HG03457 (cell line): ENCODE measurements around the gene CPEB3.

Experiments
- ATAC-seq: cut with Tn5 transposase; IDR thresholded peaks from one replicate; pipeline ENCODE4 v1.9.1; 2021; ENCODE audit warnings: moderate number of reproducible peaks; ENCODE audit not compliant: unreplicated experiment

The CPEB3 gene

GRCh38 chr10:92268748-92269147 lies 22.1 kb downstream of the CPEB3 start:
- no peak for ATAC-seq

DNA sequence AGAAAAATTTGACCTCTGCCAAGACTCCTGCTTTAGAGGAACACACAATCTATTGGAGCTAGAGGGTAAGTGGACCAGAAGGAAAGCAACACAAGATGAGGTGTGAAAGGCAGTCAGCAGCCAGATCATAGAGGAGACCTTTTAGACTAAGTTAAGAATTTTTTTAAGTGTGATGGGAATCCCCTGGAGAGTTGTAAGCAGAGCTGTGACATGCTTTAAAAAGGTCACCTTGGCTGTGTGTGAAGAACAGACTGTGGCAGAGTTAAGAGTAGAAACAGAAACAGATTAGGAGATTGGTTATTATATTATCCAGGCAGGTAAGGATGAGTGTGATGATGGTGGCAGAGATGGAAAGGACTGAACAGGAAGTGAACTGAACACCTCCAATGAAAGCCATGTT lies 23.5 kb downstream of the CPEB3 start:
- ATAC-seq: no peak

DNA sequence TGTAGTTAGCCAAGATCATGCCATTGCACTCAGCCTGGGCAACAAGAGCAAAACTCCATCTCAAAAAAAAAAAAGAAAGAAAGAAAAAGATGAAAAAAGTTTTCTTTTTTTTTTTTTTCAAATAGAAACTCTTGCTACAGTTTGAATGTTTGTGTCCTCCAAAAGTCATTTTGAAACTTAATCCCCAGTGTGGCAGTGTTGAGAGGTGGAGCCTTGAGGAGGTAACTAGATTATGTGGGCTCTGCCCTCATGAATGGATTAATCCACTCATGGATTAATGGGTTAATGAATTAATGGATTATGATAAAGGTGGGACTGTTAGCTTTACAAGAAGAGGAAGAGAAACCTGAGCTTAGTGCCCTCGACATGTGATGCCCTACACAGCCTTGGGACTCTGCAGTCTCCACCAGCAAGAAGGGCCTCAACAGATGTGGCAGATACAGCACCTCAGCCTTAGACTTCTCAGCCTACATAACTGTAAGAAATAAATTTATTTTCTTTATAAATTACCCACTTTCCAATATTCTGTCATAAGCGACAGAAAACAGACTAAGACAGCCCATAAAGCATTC lies 25.1 kb downstream of the CPEB3 start:
- no peak for ATAC-seq

- no peak for ATAC-seq
These were observed 26.6 kb downstream of the CPEB3 start for GRCh38 chr10:92264249-92264648.

- ATAC-seq: no peak
These were observed 27.5 kb downstream of the CPEB3 start for GRCh38 chr10:92263396-92263795.

- no peak for ATAC-seq
These were observed 42.3 kb downstream of the CPEB3 start for GRCh38 chr10:92248566-92248965.

- ATAC-seq: no peak
These were observed 46.1 kb downstream of the CPEB3 start for GRCh38 chr10:92244796-92245195.

GRCh38 chr10:92242910-92243671 lies 47.8 kb downstream of the CPEB3 start:
- ATAC-seq: no peak

- no peak for ATAC-seq
These were observed 48.5 kb downstream of the CPEB3 start for GRCh38 chr10:92242380-92242779.

DNA sequence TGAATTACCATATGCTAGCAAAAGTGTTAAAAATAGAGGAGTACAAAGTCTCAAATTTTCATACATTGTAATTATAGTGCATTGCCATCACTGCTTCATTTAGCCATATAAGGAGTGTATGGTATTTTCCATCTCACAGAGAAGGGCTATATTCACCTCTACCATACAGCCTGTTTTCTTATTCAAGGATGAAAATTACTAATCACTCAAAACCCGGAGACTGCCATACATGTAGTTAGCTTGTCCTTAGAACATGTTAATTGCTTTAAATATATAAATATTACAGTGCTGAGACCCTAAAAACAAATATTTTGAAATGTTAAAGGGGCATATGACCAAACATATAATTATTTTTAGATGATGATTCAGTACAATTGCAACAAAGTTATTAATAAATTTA lies 49.4 kb downstream of the CPEB3 start:
- ATAC-seq: no peak

- no peak for ATAC-seq
These were observed 49.7 kb downstream of the CPEB3 start for GRCh38 chr10:92241158-92241500.

DNA sequence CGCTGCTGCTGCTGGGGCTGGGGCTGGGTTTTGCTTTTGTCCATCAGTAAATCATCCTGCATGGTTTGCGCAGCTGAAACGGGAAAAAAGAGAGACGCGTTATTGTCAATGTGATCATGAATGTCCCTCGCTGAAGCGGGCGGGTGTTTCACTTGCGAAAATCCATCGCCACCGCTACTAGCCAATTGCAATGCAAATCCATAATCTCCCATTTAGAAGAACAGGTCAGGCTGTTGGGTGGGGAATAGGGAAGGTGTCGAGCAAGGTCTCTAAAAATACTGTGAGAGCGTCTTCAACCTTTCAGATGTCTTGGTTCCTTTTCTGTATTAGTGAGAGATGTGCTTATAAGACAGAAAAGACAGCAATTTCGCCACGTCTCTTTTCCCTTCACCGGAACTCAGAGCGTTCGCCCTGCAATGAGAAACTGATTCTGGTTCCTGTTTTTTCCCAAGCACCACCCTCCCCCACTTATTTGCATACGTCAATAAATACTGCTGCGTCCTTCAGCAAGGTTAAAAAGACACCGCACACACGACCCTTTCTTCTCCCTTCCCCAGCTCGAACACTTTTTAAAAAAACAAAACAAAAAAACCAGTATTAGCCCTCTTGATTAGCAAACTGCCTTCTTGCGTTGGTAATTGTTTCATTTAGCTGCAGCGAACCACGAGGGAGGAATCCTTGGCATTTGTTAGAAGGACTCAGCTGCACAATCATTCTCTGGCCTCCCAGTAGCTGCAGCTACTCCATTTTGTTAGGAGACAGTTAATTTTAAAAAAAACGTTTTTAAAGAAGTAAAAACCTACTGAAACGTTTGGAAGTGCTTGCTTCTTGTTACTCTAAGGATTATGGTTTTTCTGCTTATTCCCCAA lies 50.4 kb downstream of the CPEB3 start:
- no peak for ATAC-seq

DNA sequence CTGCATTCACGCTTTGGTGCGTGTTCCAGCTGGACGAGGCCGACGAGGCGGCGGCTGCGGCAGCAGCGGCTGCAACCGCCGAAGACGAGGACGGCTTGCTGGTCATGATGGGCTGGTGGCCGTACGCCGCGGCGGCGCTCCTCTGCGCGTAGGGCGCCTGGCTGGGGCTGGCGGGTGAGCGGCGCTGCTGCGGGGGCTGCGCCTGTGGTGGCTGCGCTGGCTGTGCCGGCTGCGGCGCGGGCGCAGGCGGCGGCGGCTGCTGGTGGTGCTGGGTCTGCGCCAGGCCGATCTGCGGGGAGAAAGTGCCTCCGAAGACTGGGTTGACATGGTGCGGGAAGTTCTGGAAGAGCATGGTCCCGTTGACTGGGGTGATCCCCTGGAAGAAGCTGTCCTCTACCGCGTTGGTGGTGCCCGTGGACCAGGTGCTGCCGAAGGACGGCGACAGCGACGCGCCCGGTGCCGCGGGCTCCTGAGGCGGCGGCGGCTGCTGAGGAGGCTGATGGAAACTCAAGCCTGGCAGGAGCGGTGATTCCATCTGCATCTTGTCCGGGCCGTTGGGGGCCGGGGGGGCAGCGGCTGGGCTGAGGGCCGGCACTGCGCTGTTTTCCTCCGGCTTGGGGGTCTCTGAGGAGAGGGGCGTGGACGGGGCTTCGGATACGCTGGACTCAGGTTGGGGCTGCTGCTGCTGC lies 51.1 kb downstream of the CPEB3 start:
- no peak for ATAC-seq

DNA sequence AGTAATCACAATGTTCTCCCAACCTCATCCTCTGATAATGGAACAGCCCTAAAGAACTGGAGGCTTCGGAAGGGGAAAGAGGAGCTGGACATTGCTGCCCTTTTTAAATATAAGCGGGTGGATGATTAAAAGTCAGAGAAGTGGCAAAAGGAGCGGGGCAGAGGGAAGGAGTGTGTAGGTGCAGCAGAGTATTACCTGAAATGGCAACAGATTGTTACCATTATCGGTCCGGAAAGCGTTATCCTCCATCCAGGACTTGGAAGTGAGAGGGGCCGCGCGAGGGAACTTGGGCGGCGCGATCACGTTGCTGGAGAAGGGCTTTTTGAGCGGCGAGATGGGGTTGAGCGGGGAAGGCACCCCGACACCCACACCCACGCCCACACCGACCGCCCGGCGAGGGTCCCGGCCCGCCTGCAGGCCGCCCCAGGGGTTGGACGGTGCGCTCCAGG lies 51.7 kb downstream of the CPEB3 start:
- ATAC-seq: no peak

DNA sequence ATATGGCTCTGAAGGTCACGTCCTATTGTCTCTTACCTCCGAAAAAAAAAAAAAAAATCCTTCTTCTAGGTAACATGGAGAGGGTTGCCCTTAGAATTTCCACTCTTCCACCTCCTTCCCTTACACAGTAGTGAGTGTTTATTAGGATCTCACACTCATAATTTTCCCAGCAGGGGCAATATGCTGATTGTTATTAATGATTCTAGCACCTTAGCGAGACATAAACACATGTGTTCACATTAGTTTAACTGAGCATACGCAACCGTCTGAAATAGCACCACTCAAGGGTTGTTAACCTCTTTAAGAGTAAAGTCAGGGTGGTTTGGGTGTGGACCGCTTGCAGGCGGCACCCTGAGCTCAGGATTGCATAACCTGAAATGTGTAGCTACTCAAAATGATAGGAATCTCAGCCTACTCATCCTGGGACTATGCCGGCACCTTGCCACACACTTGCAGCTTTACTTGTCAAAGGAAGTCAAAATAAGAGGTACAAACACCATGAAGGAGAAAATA lies 52.2 kb downstream of the CPEB3 start:
- ATAC-seq: no peak

DNA sequence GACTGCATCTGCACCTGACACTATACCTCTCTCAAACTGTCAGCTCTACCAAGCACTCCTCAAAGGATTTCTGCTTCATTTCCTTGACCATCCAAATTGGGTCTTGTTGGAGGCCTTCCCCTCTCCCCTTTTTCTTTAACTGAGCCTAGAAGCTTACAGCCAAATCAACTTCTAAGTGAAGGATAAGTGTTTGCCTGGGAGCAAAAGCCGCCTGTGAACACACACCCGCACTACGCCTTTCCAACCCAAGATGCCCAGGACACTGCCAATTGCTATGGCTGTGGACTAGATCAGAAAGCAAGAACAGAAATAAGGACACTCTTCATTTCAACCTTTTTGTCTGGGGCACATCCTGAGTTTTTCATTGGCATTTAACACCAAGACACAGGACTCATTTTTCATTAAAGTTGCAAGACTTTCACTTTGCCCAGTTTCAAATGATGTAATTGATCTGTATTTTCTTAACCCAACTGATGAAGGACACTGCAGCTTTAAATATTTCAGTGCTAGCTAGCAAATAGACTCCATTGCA lies 52.8 kb downstream of the CPEB3 start:
- no peak for ATAC-seq

GRCh38 chr10:92231196-92231595 lies 59.7 kb downstream of the CPEB3 start:
- no peak for ATAC-seq

GRCh38 chr10:92222603-92223262 lies 68.1 kb downstream of the CPEB3 start:
- ATAC-seq: no peak

DNA sequence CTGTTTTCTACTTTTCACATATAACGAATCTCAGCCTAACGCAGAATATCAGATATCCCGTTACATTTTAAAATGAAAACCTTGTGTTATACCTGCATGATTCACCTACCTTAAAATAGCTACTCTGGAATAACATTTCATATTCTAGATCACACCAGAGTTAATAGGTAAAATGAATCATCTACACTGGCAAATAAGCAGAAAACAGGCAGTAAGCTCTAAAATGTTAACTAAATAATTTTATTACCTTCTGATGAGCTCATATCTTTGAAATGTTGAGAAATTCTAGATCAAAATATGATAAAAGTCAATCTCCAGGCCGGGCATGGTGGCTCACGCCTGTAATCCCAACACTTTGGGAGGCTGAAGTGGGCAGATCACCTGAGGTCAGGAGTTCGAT lies 71.3 kb downstream of the CPEB3 start:
- ATAC-seq: no peak

- ATAC-seq: no peak
These were observed 72.3 kb downstream of the CPEB3 start for GRCh38 chr10:92218569-92218968.
